RWPE1 (cell line): ENCODE results near the gene TGM5.

Experiments used
- CTCF ChIA-PET: fragments of 350-600 bp; sonication (Branson Sonifier 250); formaldehyde crosslinking; extraction: SDS; loops from one replicate; lab custom pipeline; 2021; lab: Yijun Ruan, JAX
- POLR2A ChIA-PET: fragments of 400-600 bp; formaldehyde crosslinking; extraction: SDS; loops from one replicate; lab custom pipeline; 2020; ENCODE audit warnings: antibody characterized with exemption; ENCODE audit not compliant: low non-redundant PET; lab: Yijun Ruan, JAX
- DNase-seq: peaks from one replicate; pipeline ENCODE4 v3.0.0; 2012; ENCODE audit warnings: low spot score
- H3K27ac ChIP-seq: fragments of 450-650 bp; 2 replicates; pipeline ENCODE4 v1.5.1; 2017
- CTCF ChIP-seq: fragments of 450-650 bp; conservative IDR thresholded peaks from 2 replicates; pipeline ENCODE4 v1.5.1; 2017; ENCODE audit warnings: low read depth, mild to moderate bottlenecking

Gene TGM5

GRCh38 chr15:43214592-43215295 is 52.0 kb downstream of the TGM5 start:
- H3K27ac ChIP-seq = no peak overlapping the region
- TF ChIP-seq CTCF = no peak
- DNase-seq = no peak
- ChIA-PET POLR2A (no interaction called here), CTCF (interaction anchor here (1.5 kb wide), 1 partner anchor 11 kb away, joined by 3 read pairs; no protein-coding TSS in a partner anchor)

- no peak for TF ChIP-seq CTCF
- no peak overlapping the region for H3K27ac ChIP-seq
- CTCF ChIA-PET = interaction anchor here (1.5 kb wide), 1 partner anchor 10 kb away, joined by 3 read pairs; no protein-coding TSS in a partner anchor
- no peak for DNase-seq
- POLR2A ChIA-PET = no interaction called here
These were observed 52.6 kb downstream of the TGM5 start for GRCh38 chr15:43214169-43214568.

- POLR2A ChIA-PET = no interaction called here
These were observed 53.3 kb downstream of the TGM5 start for GRCh38 chr15:43213466-43213865.

GRCh38 chr15:43212951-43213350 is 53.8 kb downstream of the TGM5 start:
- TF ChIP-seq CTCF = no peak
- DNase-seq = no peak
- ChIA-PET POLR2A (no interaction called here), CTCF (interaction anchor here (1.1 to 1.2 kb wide), 2 partner anchors 9 to 13 kb away, joined by 3 to 4 read pairs; no protein-coding TSS in a partner anchor)
- no peak overlapping the region for H3K27ac ChIP-seq

More at GRCh38 chr15:43213466-43213865, 53.3 kb downstream of the TGM5 start:
- no peak overlapping the region for H3K27ac ChIP-seq
- no peak for DNase-seq
- CTCF ChIA-PET = interaction anchor here (1.1 to 1.2 kb wide), 2 partner anchors 9 to 12 kb away, joined by 3 to 4 read pairs; no protein-coding TSS in a partner anchor
- TF ChIP-seq CTCF = no peak

GRCh38 chr15:43212299-43212698 is 54.4 kb downstream of the TGM5 start:
- H3K27ac ChIP-seq = no peak overlapping the region
- POLR2A ChIA-PET = no interaction called here
- no peak for DNase-seq
- TF ChIP-seq CTCF = no peak
- CTCF ChIA-PET = interaction anchor here (0.6 to 1.2 kb wide), 3 partner anchors 8 to 41 kb away, joined by 3 to 4 read pairs (median 4); no protein-coding TSS in a partner anchor

- no peak for TF ChIP-seq CTCF
- no peak for DNase-seq
- POLR2A ChIA-PET = no interaction called here
- CTCF ChIA-PET = interaction anchor here (0.8 to 1.0 kb wide), 2 partner anchors 14 to 74 kb away, joined by 3 read pairs; no protein-coding TSS in a partner anchor
- H3K27ac ChIP-seq = no peak overlapping the region
These were observed 55.4 kb downstream of the TGM5 start for GRCh38 chr15:43211224-43211735.
